GM18499 (cell line): ENCODE data around the gene CAP1.
"Not testable (repeated sequence)": the region's sequence is repeated elsewhere in the genome, so short reads cannot be mapped to it uniquely, and the experiment has no call there.

Experiments used
- ATAC-seq: cut with Tn5 transposase; IDR thresholded peaks from one replicate; pipeline ENCODE4 v1.9.1; 2021; ENCODE audit warnings: moderate number of reproducible peaks; ENCODE audit not compliant: insufficient read depth, unreplicated experiment

CAP1 gene

GRCh38 chr1:40029608-40030007 lies 10.9 kb upstream of the CAP1 start:
- no peak for ATAC-seq

- no peak for ATAC-seq
These were observed 9.9 kb upstream of the CAP1 start for GRCh38 chr1:40030528-40031135.

GRCh38 chr1:40032240-40032891 lies 8.2 kb upstream of the CAP1 start:
- ATAC-seq = no peak

- no peak for ATAC-seq
These were observed 5.7 kb upstream of the CAP1 start for GRCh38 chr1:40034869-40035268.

GRCh38 chr1:40036574-40036973 lies 4.0 kb upstream of the CAP1 start:
- ATAC-seq = no peak

- ATAC-seq = not testable (repeated sequence)
These were observed 3.3 kb upstream of the CAP1 start for GRCh38 chr1:40037254-40037653.

DNA sequence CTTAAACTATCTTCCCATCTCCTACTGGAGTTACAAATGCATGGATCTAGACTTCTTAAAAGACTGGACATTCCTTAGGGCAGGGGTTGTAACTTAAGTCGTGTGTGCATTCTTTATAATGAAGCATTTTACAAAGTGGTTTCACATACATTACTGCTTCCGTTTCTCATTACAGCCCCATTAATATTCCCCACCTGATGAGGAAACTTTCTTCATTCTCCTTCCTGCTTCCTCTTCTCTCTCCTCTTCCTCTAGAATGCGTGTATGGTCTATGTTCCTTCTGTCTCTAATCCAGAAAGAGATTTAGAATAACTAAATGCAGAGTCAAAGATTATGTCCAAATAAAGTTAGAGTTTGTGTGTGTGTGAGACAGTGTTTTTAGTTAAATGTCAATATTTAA lies 1.8 kb upstream of the CAP1 start:
- no peak for ATAC-seq

- ATAC-seq = no peak
These were observed 1.2 kb upstream of the CAP1 start for GRCh38 chr1:40039245-40039756.

- ATAC-seq = peak; percentile 36
These were observed 595 bp upstream of the CAP1 start for GRCh38 chr1:40039757-40040510.

DNA sequence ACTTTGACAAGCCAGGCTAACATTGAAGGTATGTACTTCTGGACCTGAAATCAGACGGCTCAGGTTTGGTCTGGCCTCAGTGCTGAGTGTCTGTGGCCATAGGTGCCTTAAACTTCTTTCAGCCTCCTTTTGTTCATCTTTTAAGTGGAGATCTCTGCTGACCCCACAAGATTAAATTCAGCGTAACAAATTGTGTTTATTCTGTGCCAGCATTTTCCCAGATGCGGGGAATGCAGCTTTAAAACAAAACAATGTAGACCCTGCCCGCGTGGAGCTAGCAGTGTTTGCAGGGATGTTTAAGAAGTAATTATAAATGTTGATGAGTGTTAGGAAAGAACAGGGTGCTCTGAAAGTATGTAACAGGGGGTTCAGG lies 923 bp downstream of the CAP1 start:
- ATAC-seq = no peak

- ATAC-seq = no peak
These were observed 1.8 kb downstream of the CAP1 start for GRCh38 chr1:40042341-40042740.

- no peak for ATAC-seq
These were observed 3.6 kb downstream of the CAP1 start for GRCh38 chr1:40044110-40044509.

DNA sequence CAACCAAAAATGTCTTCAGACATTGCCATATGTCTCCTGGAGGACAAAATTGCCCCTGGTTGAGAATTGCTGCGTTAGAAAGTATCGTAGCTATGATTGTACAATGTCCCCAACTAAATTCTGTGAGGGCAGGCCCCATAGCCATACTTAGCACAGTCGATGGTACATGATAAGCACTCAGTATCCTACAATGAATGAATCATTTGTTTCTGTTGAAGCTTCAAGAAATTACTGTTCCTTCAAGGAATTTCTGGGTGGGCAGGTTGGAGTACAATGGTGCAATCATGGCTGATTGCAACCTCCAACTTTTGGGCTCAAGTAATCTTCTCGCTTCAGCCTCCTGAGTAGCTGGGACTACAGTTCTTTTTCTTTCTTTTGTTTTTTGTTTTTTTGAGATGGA lies 4.7 kb downstream of the CAP1 start:
- ATAC-seq = no peak

GRCh38 chr1:40045766-40046165 lies 5.2 kb downstream of the CAP1 start:
- ATAC-seq = no peak

DNA sequence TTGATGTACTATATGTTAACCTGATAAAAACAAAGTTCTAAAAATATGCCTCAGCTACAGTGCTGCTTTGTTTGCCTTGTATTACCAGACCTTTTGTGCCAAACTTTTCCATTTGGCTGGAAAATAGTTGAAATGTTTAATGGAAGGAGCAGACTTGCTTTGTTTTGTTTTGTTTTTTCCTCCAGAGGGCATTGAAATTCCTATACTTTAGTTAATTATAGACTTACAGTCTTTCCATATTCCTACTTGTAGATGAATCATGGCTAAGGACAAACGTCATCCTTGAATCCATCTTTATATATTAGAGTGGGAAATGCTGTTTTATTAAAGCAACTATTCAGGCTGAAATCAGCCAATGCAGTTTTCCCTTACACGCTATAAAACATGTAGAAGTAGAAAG lies 6.7 kb downstream of the CAP1 start:
- no peak for ATAC-seq

DNA sequence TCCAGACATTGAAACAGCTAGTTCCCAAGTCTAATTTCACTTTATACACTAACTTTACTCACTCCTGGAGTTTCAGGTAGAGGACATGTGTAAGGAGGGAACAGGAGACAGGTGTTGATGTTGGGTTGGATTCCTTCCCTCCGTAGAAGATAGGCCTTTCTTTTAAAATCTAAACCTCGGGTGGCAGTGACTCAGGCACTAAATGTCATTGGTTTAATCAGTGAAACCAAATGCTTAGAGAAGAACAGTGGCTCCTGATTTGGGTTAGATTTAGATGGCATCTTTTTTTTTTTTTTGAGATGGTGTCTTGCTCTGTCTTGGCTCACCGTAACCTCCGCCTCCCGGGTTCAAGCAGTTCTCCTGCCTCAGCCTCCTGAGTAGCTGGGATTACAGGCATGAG lies 7.2 kb downstream of the CAP1 start:
- ATAC-seq = no peak

GRCh38 chr1:40049725-40050124 lies 9.2 kb downstream of the CAP1 start:
- no peak for ATAC-seq

- no peak for ATAC-seq
These were observed 10.3 kb downstream of the CAP1 start for GRCh38 chr1:40050863-40051262.

DNA sequence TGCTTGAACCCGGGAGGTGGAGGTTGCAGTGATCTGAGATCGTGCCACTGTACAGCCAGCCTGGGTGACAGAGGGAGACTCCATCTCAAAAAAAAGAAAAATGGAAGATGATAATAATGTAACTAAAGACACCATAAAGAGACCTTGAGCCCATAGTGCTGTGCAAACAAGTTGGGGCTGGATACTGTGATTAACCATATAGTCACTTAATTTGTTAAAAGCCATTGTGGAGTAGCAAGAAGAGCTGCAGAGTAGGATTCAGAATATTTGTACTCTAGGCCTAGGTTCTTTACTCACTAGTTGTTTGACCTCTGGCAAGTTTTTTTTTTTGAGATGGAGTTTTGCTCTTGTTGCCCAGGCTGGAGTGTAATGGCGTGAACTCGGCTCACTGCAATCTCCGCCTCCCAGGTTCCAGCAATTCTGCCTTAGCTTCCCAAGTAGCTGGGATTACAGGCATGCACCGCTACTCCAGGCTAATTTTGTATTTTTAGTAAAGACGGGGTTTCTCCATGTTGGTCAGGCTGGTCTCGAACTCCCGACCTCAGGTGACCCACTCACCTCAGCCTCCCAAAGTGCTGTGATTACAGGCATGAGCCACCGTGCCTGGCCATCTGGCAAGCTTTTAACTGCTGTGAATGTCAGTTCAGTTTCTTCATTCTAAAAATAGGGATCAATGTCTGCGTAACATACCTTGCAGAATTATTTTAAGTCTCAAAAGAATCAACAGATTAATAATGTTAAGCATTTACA lies 12.8 kb downstream of the CAP1 start:
- ATAC-seq = no peak

DNA sequence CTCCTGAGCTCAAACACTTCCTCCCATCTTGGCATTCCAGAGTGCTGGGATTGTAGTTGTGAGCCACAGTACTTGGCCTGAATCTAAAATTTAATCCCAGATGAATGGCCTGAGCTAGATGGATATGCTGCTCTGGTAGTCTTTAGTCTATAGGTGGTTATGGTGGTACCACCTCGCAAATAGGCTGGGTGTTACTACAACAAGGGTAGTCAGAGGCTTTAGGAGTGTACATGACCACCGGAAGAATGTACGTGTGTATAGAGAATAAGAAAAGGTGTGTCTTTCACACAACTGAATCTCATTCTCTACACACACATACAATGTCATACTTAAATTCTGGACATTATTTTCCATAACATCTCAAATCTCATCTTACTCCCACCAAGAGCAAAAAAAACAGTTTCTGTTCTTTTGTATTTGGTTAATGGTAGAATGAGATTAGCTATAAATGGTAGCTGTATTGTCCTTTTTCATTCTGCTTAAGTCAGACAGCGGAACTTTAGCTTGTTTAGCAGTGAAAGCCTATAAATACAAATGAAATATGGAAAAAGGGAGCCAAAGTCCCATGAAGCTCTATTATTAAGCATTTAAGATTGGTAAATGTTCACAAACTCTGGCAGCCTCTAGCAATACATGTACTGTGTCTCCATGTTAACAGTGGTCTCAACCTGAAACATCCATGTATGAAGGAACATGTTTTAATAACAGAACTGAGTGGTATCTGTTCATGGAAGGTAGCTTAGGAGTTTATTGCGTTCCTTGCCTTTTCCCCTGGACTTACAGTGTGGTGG lies 16.2 kb downstream of the CAP1 start:
- no peak for ATAC-seq
